Esophagus muscularis mucosa (tissue), 4 donors: ENCODE measurements around the gene GNG5. TPM values are rescaled to one million over a fixed set of nuclear protein-coding genes. Genes with fewer than 3 reads are reported as not detected.

Source experiments
- DNase-seq: peaks from one replicate; pipeline ENCODE4 v3.0.0-alpha.2; 2017; ENCODE audit errors: extremely low spot score
- H3K27ac ChIP-seq, 4 donors: fragments of 200-600 bp; sonication (generic); replicated peaks in 1 of 4; 1 replicate in 3 of 4; 2 replicates in 1 of 4; pipeline ENCODE4 v1.5.1; 2016 to 2019; ENCODE audit warnings: mild to moderate bottlenecking in 1 of 4
- H3K27me3 ChIP-seq, 4 donors: fragments of 200-600 bp; sonication (generic); one replicate each; pipeline versions ENCODE4 v1.5.1 to v1.6.0; 2016 to 2019
- H3K36me3 ChIP-seq, 4 donors: fragments of 200-600 bp; sonication (generic); one replicate each; pipeline ENCODE4 v1.5.1; 2016 to 2019
- H3K4me1 ChIP-seq, 4 donors: fragments of 200-600 bp; sonication (generic); one replicate each; pipeline ENCODE4 v1.5.1; 2016 to 2019
- H3K4me3 ChIP-seq, 4 donors: fragments of 200-600 bp; sonication (generic); 1 replicate in 2 of 4; 2 replicates in 2 of 4; pipeline ENCODE4 v1.5.1; 2016 to 2019; ENCODE audit warnings: mild to moderate bottlenecking in 4 of 4, moderate library complexity in 1 of 4
- H3K9me3 ChIP-seq, 4 donors: fragments of 200-600 bp; sonication (generic); 1 replicate in 3 of 4; 2 replicates in 1 of 4; pipeline ENCODE4 v1.5.1; 2016 to 2019
- EP300 ChIP-seq: sonication (generic); formaldehyde crosslinking; IDR thresholded peaks from one replicate; pipeline ENCODE4 v1.6.1; 2017; ENCODE audit warnings: antibody characterized with exemption
- POLR2A ChIP-seq: fragments of 450-650 bp; IDR thresholded peaks from one replicate; pipeline ENCODE4 v1.6.1; 2017; ENCODE audit warnings: antibody characterized with exemption, moderate library complexity, mild to moderate bottlenecking, low read depth
- POLR2AphosphoS5 ChIP-seq, 2 donors: sonication (generic); formaldehyde crosslinking; IDR thresholded peaks; one replicate each; pipeline ENCODE4 v1.6.1; 2017; ENCODE audit warnings: antibody characterized with exemption in 2 of 2
- WGBS: methylation state at CpG from one replicate; pipeline ENCODE4 v1.1.5; 2018; 5-methylcytosine and 5-hydroxymethylcytosine counted together
- intact Hi-C: fragments of 100-400 bp; cut with DNase I; formaldehyde crosslinking; loops from one replicate; pipeline ENCODE4 v1.15.1; 2023
- total RNA-seq, 4 donors: library from RNA; depleted of rRNA; stranded (reverse); fragments of >200 nt; gene quantifications; one replicate each; pipeline versions ENCODE4 v1.1.0 to v1.2.1, GENCODE V29; 2016
- TF ChIP-seq, protein P1 (sequence below), 3 experiments: fragments of 200-600 bp in 2 of 3; fragments of 450-650 bp in 1 of 3; sonication (generic) in 2 of 3; IDR thresholded peaks; one replicate each; pipeline ENCODE4 v1.5.1; 2017 to 2019; ENCODE audit warnings: antibody characterized with exemption in 3 of 3, mild to moderate bottlenecking in 2 of 3, moderate library complexity in 1 of 3

GNG5 gene
- total RNA-seq, 4 donors from 2014 or later, result 62.6 to 79.3 (median 74.5) TPM

DNA sequence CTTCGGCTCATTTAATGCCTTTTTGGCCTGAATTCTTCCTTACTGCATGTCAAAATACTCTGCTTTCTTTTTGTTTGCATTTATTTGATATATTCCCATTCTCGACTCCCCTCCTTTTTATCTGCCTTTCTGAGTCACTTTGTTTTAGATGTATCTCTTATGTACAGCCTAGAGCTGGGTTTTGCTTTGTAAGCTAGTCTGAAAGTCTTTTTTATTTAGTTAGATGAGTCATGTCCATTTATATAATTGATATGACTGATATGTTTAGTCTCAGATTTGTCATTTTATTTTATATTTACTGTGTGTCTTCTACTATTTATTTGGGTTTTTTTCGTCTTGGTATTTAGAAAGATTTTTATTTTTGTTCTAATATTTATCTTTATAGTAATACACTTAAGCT lies 33.6 kb upstream of the GNG5 start:
- no peaks in the 10 kb centered on the region for H3K27me3 ChIP-seq
- no peak overlapping the region for H3K4me3 ChIP-seq
- no peaks in the 10 kb centered on the region for H3K4me1 ChIP-seq
- TF ChIP-seq EP300 (no peak), POLR2AphosphoS5 (IDR thresholded peaks at IDR 0.05) (no peak), POLR2A (no peak)
- TF ChIP-seq, protein P1, sequence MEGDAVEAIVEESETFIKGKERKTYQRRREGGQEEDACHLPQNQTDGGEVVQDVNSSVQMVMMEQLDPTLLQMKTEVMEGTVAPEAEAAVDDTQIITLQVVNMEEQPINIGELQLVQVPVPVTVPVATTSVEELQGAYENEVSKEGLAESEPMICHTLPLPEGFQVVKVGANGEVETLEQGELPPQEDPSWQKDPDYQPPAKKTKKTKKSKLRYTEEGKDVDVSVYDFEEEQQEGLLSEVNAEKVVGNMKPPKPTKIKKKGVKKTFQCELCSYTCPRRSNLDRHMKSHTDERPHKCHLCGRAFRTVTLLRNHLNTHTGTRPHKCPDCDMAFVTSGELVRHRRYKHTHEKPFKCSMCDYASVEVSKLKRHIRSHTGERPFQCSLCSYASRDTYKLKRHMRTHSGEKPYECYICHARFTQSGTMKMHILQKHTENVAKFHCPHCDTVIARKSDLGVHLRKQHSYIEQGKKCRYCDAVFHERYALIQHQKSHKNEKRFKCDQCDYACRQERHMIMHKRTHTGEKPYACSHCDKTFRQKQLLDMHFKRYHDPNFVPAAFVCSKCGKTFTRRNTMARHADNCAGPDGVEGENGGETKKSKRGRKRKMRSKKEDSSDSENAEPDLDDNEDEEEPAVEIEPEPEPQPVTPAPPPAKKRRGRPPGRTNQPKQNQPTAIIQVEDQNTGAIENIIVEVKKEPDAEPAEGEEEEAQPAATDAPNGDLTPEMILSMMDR (IDR thresholded peaks at IDR 0.05), result no peak
- WGBS, result 81% methylated on average over 3 of the region's 3 CpGs
- intact Hi-C loops, result no loop called here
- H3K27ac ChIP-seq, result no peak overlapping the region
- no peaks in the 10 kb centered on the region for H3K9me3 ChIP-seq
- peaks cover 0 to 23% (median 4%) of the 10 kb centered on the region in 4 donors for H3K36me3 ChIP-seq
- DNase-seq, result no peak

DNA sequence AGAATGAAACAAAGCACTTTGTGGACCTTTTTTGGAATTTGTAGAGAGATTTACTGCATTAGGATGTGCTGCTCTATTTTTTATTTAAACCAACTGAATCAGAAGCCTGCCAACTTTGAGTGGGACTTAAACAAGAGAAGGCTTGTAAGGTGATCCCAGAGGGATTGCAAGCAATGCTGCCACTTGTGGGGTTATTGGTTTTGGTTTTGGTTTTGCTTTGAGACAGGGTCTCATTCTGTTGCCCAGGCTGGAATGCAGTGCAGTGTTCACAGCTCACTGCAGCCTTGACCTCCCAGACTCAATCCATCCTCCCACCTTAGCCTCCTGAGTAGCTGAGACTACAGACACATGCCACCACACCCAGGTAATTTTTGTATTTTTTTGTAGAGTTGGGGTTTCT lies 32.2 kb upstream of the GNG5 start:
- Histone ChIP-seq H3K27ac (no peak overlapping the region), H3K9me3 (no peaks in the 10 kb centered on the region), H3K36me3 (peaks cover 0 to 23% (median 4%) of the 10 kb centered on the region in 4 donors), H3K27me3 (no peaks in the 10 kb centered on the region), H3K4me1 (no peaks in the 10 kb centered on the region), H3K4me3 (no peak overlapping the region)
- DNase-seq, result no peak
- TF ChIP-seq POLR2AphosphoS5 (IDR thresholded peaks at IDR 0.05) (no peak), EP300 (no peak), POLR2A (no peak)
- TF ChIP-seq, protein P1 (IDR thresholded peaks at IDR 0.05), result no peak
- intact Hi-C loops, result no loop called here

DNA sequence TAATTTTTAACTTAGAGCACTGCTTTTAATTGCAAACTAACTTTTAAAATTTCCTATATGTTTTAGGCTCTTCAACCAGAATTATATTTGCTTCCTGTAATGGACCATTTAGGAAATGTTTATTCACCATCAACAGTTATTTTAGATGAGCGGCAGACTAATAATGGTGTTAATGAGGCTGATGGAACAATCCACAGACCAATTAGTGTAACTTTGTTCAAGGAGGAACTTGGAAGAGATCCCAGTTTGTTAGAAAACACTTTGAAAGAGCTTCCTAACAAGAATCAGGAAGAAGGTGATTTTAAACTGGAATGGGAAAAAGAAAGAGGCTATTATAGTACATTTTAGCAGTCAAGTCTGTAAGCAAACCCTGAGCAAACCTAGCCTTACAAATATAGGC lies 19.4 kb upstream of the GNG5 start:
- no peaks in the 10 kb centered on the region for H3K27me3 ChIP-seq
- peaks cover 0 to 4% (median 2%) of the 10 kb centered on the region in 4 donors for H3K36me3 ChIP-seq
- no peak for TF ChIP-seq POLR2AphosphoS5 (IDR thresholded peaks at IDR 0.05)
- no peak for TF ChIP-seq EP300
- TF ChIP-seq, protein P1 (IDR thresholded peaks at IDR 0.05), result no peak
- no peak for TF ChIP-seq POLR2A
- DNase-seq, result no peak
- 87% methylated on average over 1 of the region's 1 CpG for WGBS
- H3K4me3 ChIP-seq, result no peak overlapping the region
- intact Hi-C loops, result no loop called here
- H3K27ac ChIP-seq, result no peak overlapping the region
- H3K9me3 ChIP-seq, result no peaks in the 10 kb centered on the region
- no peaks in the 10 kb centered on the region for H3K4me1 ChIP-seq

DNA sequence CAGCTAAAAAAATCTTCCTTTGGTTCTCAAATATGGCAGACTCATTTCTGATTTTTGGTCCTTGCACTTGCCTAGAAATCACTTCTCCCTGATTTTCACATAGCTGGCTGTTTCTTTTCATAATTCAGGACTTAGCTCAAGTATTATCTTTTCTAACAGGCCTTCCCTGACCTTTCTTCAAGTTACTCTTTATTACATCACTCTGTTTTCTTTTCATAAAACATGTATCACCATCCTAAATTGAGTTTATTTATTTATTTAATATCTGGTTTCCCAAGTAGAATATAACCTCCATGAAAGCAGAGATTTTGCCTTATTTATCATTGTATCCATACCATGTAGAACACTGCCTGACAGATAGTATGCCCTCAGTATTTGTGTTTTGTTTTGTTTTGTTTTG lies 18.2 kb upstream of the GNG5 start:
- Histone ChIP-seq H3K9me3 (no peaks in the 10 kb centered on the region), H3K27me3 (no peaks in the 10 kb centered on the region), H3K4me1 (no peaks in the 10 kb centered on the region), H3K36me3 (peaks cover 0 to 4% (median 2%) of the 10 kb centered on the region in 4 donors), H3K27ac (no peak overlapping the region), H3K4me3 (no peak overlapping the region)
- TF ChIP-seq EP300 (no peak), POLR2A (no peak), POLR2AphosphoS5 (IDR thresholded peaks at IDR 0.05) (no peak)
- TF ChIP-seq, protein P1 (IDR thresholded peaks at IDR 0.05), result no peak
- DNase-seq, result no peak
- intact Hi-C loops, result no loop called here

DNA sequence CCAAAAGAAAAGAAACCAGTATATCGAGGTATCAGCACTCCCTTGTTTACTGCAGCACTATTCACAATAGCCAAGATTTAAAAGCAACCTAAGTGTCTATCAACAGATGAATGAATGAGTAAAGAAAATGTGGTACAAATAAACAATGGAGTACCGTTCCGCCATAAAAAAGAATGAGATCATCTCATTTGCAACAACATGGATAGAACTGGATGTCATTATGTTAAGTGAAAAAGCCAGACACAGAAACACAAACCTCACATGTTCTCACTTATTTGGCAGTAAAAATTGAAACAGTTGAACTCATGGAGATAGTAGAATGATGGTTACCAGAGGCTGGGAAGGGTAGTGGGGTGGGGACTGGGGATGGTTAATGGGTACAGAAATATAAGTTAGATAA lies 4.3 kb upstream of the GNG5 start:
- no peaks in the 10 kb centered on the region for H3K36me3 ChIP-seq
- no peak for TF ChIP-seq EP300
- TF ChIP-seq, protein P1 (IDR thresholded peaks at IDR 0.05), result no peak
- TF ChIP-seq POLR2A, result no peak
- TF ChIP-seq POLR2AphosphoS5 (IDR thresholded peaks at IDR 0.05), result no peak
- DNase-seq, result no peak
- no peak overlapping the region for H3K27ac ChIP-seq
- H3K4me1 ChIP-seq, result peaks cover 6 to 14% (median 8%) of the 10 kb centered on the region in 4 donors
- intact Hi-C loops, result no loop called here
- H3K4me3 ChIP-seq, result no peak overlapping the region
- no peaks in the 10 kb centered on the region for H3K27me3 ChIP-seq
- 85% methylated on average over 3 of the region's 3 CpGs for WGBS
- H3K9me3 ChIP-seq, result peaks cover 0 to 7% (median 0%) of the 10 kb centered on the region in 4 donors
